ENCODE results near the gene LSMEM2. TPM values are rescaled to one million over a fixed set of nuclear protein-coding genes. Genes with fewer than 3 reads are reported as not detected.
A peak's percentile ranks its signal among the peaks of the same experiment; 100 is the strongest.

Gene LSMEM2
- total and polyA plus RNA-seq, 11 donors: 1.3 to 68.3 (median 29.7) TPM

- 0 to 2% (median 1%) methylated on average over 37 to 75 of the region's 75 CpGs for WGBS, 4 donors
- Histone ChIP-seq H3K36me3 (peaks cover 0 to 25% (median 0%) of the 10 kb centered on the region in 9 donors), H3K4me1 (peaks cover 5 to 54% (median 37%) of the 10 kb centered on the region in 12 donors), H3K9me3 (no peaks in the 10 kb centered on the region), H3K27me3 (no peaks in the 10 kb centered on the region), H3K27ac (peak within 1 kb of the TSS; percentile 76 to 99 (median 94)), H3K4me3 (peak within 1 kb of the TSS; percentile 82 to 100 (median 93))
- peak; percentile 95 to 98 for TF ChIP-seq POLR2A (IDR thresholded peaks at IDR 0.05)
- TF ChIP-seq CTCF (IDR thresholded peaks at IDR 0.05): no peak
- DNase-seq (peak; percentile 99), ATAC-seq (peak; percentile 90 to 94 (median 94))
- intact Hi-C loops (cut with DNase I): loop anchor here in 3 of 10 donors (5.0 kb wide), 1 partner anchor 86 kb away; the partner anchor contains the start of gene HYAL2 (in 3 of the 3)
Measured at GRCh38 chr3:50235716-50236483, 43.0 kb upstream of the LSMEM2 start, which contains the start of gene GNAI2. TSS of gene GNAI2 (plus strand) at chr3:50236204. CDS start at chr3:50236336, 132 bp downstream.

DNA sequence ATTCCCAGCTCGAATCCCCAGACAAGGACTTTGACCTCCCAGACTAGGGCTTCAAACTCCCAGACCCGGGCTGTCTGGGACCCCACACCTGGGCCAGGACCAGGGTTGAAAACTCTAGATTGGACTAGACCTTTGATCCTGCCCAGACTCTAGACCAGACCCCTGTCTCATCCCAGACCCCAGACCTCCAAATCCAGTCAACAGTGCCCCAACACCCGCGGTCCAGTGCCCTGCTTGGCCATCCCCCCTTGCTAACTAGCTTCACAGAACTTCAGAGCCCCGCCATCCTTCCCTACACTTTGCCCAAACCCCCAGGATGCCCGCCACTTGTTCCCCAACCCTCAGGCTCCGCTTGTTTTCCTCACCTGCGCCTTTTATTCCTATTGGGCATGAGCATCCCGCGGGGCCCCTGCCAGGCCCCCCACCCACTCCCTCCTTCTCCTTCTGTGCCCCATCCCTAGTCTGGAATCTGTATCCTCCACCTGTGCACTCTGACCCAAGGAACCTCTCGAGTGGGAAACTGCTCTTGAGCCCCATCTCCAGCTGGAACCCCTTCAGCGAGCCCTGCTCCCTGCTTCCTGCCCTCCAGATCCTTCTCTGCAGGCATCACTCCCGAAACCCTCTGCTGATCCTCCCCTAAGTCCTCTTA lies 42.3 kb upstream of the LSMEM2 start:
- H3K4me3 ChIP-seq: peak overlapping the region; percentile 82 to 100 (median 93)
- H3K36me3 ChIP-seq: peaks cover 0 to 28% (median 0%) of the 10 kb centered on the region in 9 donors
- no peaks in the 10 kb centered on the region for H3K27me3 ChIP-seq
- no peak for TF ChIP-seq POLR2A (IDR thresholded peaks at IDR 0.05)
- no peak for TF ChIP-seq CTCF (IDR thresholded peaks at IDR 0.05)
- WGBS, 4 donors: 2 to 4% (median 3%) methylated on average over 13 of the region's 13 CpGs
- DNase-seq (no peak), ATAC-seq (no peak)
- no peaks in the 10 kb centered on the region for H3K9me3 ChIP-seq
- peaks cover 7 to 60% (median 45%) of the 10 kb centered on the region in 12 donors for H3K4me1 ChIP-seq
- H3K27ac ChIP-seq: peak overlapping the region; percentile 76 to 99 (median 94)
- intact Hi-C loops (cut with DNase I): loop anchor here in 3 of 10 donors (5.0 kb wide), 1 partner anchor 86 kb away; the partner anchor contains the start of gene HYAL2 (in 3 of the 3)

DNA sequence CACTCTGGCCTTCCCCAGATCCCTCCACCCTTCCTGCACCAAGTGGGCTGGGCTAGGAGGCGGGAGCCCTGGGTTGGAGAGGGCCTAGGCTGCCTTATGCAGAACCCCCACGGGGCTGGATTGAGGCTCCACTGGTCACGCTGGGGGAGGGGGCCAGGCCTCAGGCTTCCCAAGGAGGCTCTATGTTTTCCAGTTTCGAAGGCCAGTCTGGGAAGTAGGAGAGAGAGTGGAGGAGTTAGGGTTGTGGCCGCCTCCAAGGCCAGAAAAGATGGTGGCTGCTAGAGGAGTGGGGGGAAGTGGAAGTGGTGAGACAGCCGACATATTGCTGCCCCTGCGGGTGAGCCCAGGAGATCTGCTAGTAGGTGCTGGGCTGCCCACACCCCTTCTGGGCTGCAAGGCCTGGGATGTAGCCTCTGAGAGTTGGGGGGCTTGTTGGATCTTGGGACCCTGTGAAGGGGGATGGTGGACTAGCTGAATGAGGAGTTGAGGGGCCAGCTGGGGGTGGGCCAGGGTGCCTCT lies 41.7 kb upstream of the LSMEM2 start:
- Histone ChIP-seq H3K4me1 (peaks cover 13 to 66% (median 50%) of the 10 kb centered on the region in 12 donors), H3K27me3 (no peaks in the 10 kb centered on the region), H3K36me3 (peaks cover 0 to 28% (median 0%) of the 10 kb centered on the region in 9 donors), H3K9me3 (no peaks in the 10 kb centered on the region), H3K4me3 (peak overlapping the region; percentile 82 to 100 (median 93)), H3K27ac (peak overlapping the region; percentile 76 to 99 (median 94))
- 6 to 18% (median 10%) methylated on average over 6 to 7 of the region's 7 CpGs for WGBS, 4 donors
- ATAC-seq: no peak
- DNase-seq: peak in 3 of 5 donors; percentile 56 to 63 (median 58)
- intact Hi-C loops (cut with DNase I): loop anchor here in 3 of 10 donors (5.0 kb wide), 1 partner anchor 85 kb away; the partner anchor contains the start of gene HYAL2 (in 3 of the 3)
- TF ChIP-seq CTCF (IDR thresholded peaks at IDR 0.05) (no peak), POLR2A (IDR thresholded peaks at IDR 0.05) (no peak)
